Measurements from ENCODE around the gene XAGE2.
"Not testable (repeated sequence)": the region's sequence is repeated elsewhere in the genome, so short reads cannot be mapped to it uniquely, and the experiment has no call there.

The XAGE2 gene, protein sequence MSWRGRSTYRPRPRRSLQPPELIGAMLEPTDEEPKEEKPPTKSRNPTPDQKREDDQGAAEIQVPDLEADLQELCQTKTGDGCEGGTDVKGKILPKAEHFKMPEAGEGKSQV

DNA sequence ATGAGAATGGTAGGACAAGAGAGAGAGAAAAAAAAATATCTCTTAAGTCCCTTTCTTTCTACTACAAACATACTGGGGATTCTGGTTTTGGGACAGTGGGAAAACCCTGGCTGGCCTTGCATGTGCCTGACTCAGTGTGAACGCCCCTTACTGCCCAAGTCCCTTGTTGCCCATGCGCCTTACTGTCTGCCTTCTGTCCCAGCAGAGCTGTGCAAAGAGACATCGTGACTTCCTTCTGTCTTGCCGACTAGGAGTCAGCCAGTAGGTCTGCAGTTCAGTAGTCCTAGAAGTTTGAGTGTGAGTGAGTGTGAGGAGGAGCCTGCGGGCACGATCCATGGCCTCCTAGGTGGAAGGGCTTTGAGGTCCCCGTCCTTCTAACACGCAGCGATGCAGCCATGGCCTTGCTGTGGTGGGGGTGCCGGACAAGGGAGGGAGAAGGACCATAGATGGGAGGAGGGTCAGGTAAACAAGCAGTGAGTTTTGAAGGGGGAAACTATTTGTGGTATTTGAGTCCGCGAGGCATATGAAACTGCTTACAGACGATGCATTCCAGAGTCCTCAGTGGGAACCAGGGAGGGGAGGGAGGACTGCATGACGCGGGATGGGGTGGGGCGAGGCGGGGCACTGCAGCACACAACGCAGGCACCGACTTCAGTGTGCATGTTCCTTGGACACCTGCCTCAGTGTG lies at the start of gene XAGE2:
TSS of gene XAGE2 (plus strand) at position 654 of the 688 bp plus-strand sequence. CDS start 994 bp downstream, outside the sequence.
- DNase-seq, result no peak

DNA sequence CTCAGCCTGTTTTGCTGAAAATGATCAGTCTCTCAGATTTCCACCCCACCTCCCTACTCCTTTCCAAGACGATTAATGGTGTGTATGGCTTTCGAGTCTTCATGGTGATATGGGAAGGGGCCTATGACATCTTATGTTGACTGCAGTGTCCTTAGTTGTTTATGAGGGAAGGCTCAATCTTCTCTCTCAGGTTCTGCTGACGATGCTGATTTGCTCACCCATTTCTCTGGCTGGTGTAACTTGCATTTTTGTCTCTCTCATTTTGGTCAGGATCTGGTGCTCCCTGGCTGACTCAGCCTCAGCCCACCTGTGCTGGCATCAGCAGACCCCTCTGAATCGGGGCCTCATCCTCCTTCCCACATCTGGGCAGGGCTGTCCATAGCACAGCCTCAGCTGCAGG lies 31.4 kb upstream of the XAGE2 start:
- DNase-seq, result no peak

DNA sequence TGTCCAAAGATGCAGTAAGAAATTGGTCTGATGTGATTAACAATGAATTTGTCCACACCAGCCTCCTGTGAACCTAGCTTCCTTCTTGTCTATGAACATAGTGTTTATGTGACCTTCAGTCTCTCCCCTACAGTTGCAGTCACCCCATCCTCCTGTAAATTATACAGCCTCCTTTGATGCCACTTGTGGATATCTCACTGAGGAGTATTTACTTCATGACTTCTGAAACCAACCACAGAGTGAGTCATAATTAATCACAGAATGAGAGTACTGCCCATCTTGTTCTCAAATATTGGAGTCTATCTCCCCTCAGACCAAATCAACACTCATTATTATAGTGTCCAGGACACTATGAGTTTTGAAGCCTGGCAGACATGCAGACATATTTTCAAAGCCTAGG lies 27.3 kb upstream of the XAGE2 start:
- no peak for DNase-seq

DNA sequence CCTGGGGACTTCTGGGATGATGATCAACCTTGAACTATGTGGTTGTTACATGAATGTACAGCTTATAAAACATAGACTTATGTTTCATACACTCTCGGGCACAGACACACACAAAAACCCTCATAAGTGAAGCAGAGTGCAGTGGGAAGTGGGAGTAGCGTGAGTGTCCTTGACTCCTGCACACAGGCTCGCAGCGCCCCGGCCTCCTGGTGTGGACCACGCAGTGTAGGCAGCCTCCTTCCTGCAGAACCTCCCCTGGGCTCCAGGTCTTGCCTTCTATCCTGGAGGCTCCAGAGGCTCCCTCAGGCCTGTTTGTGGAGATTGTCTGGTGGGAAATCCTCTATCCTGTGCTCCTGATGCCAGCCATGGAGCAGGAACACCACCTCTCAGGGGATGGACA lies 25.7 kb upstream of the XAGE2 start:
- DNase-seq, result not testable (repeated sequence)

DNA sequence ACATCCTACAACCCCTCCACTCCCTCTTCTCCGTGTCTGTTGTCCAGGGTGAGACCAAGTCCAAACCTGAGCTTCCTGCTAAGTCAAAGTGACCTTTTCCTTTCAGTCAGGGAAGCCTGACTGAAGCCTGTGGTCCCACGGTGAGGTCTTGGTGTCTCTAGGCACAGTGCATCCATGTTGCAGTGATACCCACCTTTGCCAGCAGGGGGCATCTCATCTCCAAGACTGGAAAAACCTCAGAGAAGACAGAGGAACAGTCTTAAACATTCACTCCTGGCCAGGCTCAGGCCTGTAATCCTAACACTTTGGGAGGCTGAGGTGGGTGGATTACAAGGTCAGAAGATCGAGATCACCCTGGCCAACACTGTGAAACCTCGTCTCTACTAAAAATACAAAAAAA lies 23.4 kb upstream of the XAGE2 start:
- DNase-seq, result peak in 1 of 2 experiments; percentile 25

DNA sequence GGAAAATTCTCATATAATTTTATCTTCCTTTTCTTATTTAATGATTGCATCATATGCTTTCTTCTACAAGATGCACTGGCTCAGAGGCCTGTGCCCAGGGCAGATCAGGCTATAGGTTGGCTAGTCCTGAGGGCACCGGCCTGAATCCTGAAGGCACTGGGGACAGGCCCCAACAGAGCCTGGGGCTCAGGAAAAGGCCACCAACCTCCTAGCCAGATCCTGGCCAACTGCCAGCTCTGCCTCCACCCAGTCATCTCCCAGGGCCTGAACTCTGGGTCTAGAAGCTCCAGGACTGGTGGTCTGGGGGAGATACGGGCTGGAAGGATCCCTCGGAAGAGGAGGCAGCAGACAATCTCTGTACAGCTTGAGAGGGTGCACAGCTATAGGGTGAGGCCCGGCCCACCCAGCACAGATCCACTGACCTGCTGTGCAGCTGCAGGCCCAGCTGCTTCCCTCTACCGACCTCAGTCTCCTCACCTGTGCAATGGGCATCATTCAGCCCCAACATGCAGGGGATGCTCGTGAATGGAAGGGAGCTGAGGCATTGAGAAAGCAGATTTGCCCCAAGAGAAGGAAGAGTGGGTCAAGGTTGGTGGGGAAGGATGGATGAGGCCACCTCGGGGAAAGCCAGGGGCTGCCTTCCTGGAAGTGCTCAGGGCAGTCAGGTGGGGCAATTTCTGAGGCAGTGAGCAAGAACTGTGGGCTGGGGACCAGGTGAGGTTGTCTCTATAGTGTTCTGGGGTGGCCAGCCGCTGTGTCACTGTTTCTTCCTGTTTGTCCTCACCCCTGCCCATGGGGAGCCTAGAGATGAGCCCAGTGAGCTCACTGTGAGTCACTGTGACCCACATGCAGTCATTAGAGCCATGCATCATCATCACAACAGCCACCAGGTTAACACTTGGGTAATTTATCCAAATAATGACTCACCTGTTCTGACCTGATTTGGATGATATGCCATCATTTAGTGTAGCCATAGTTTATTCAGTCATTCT lies 22.4 kb upstream of the XAGE2 start:
- no peak for DNase-seq

DNA sequence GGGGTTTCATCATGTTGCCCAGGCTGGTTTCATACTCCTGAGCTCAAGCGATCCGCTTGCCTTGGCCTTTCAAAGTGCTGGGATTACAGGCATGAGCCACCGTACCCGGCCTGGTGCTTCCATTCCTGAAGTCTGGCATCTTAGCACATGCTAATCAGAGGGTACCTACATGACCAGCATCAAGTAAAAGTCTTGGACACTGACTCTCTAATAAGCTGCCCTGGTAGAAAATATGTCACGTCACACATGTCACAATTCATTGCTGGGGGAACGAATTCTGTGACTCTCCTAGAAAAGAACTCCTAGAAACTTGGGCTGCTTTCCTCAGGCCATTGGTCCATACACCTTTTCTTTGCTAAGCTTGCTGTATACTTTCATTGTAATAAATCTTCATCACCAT lies 19.1 kb upstream of the XAGE2 start:
- no peak for DNase-seq

DNA sequence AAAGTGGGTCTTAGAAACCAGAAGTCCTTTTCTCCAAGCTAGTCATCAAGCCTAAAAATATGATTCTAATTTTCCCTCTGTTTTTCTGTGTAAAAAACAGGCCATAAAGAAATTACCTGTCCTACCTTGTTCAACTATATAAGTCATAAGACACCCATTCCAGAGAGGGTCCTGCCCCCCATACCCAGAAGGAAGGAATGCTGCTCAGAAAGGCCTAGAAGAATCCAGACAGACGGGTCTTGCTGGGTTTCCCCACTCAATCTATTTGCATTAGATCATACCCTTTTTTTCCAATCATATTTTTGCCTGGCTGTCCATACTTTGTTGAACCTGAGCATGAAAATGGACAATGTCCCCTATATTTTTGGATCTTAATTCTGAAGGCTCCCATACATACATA lies 16.3 kb upstream of the XAGE2 start:
- DNase-seq, result no peak

DNA sequence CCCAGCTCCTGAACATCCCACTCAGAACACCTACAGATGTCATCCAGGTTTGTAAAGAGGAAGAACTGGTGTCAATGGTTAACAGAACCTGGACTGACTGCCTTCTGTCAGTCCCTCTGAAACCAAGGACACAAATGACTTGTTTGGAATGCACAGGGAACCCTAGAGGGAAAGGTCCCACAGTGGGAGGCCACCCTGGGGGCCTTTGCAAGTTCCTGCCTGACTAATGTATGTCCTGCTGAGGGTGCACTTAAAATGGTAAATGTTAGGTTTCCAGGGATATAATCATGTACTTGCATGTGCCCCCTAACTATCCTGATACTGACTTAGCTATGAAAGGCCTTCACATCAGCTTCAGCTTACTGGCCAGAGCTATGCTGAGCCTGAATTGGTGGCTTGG lies 15.0 kb upstream of the XAGE2 start:
- no peak for DNase-seq

DNA sequence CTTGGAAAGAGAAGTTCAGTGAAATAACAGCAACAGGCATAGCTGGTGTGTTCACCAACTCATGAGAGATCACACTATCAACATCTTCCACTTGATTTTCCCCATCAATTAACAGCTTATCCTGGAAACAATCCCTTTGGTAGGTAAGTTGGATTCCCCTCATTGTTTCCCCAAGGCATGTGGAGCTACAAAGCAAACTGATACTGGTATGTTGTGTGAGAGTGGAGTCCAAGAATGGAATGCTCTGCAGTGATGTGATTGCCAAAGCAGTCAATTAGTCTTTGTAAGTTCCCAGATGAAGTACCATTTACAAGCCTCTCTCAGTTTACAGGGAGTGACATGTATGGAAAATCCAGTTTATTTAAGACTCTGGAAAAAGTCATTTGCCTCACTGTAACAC lies 13.7 kb upstream of the XAGE2 start:
- no peak for DNase-seq

DNA sequence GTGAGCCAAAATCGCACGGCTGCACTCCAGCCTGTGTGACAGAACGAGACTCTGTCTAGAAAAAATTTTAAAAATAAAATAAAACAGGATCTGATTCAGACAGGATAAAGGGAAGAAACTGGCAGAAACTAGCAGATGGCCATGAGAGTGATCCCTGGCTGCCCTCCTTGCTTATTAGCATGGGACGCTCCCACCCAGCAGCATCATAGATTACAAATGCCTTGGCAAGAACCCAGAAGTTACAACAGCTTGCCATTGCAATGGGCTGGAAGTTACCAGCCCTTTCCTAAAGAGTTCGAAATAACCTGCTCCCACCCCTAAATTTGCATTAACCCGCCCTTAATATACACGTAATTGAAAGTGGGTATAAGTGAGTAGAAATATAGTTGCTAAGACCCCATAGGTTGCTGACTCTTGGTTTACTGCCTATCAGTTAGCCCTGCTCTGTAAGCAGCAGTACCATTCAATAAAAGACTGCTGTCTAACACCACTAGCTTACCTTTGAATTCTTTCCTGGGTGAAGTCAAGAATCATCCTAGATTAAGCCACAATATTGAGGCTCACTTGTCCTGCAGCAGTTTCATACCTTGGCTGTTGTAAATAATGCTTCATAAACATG lies 9.1 kb upstream of the XAGE2 start:
- no peak for DNase-seq

DNA sequence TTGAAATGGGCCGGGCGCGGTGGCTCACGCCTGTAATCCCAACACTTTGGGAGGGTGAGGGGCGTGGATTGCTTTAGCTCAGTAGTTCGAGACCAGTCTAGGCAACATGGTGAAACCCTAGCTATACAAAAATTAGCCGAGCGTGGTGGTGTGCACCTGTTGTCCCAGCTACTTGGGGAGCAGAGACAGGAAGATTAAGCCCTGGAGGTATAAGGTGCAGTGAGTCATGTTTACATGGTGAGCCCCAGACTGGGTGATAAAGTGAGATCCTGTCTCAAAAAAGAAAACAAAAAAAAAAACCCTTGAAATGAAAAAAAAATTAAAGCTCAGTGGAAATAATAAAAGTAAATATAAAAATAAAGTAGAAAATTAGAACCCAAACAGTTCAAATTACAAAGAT lies 6.9 kb upstream of the XAGE2 start:
- DNase-seq, result no peak

DNA sequence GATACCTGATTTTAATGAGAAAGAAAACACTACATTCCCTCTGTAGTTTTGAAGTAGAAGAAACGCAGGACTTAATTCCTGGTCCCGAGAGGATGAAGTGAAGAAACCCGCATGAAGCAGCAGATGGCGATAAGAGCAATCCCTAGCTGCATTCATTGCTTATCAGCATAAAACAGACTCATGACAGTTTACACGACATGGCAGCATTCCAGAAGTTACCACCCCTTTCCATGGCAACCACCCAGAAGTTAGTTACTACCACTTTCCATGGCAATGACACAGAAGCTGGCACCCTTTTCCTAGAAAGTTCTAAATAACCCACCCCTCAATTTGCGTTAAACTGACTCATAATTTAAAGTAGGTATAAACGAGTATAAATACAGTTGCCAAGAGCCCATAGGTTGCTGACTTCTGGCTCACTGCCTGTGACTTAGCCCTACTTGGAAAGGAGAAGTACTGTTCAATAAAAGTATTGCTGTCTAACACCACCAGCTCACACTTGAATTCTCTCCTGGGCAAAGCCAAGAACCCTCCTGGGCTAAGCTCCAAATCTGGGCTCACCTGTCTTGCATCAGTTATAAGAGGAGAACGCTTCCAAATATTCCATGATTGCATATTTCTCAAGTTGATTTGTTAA lies 5.5 kb upstream of the XAGE2 start:
- DNase-seq, result no peak

DNA sequence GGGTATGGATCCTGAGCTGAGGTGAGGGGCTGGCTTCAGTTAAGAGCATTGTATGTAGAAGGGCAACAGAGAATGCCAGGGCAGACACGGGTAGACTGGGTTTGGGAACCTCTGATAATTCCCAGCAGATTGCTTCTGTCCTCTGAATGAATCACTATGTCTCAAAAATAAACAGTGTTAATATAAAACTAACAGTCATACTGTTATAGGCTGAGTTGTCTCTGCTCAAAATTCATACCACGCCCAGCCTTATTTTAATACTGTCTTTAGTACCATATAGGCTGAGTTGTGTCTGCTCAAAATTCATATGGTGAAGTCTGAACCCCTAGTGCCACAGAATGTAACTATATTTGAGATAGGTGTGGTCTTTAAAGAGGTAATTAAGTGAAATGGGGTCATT lies 10.0 kb downstream of the XAGE2 start:
- no peak for DNase-seq

DNA sequence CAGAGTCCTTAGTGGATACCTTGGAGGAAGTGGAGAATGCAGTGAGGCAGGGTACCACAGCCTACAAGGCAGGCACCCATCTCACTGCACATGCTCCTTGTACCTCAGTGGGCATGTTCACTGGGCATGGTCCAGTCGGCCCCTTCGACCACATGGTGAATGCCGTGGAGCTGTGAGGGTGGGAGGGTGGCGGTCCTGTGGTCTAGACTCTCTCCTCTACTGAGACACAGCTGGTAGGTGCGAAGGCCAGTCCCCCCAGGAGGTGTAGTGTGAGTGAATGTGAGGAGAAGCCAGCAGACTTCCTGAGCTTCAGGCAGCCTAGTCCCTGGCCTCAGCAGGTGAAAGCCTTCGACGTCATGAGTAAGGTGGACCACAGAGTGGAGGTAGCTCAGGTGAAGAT lies 12.2 kb downstream of the XAGE2 start:
- no peak for DNase-seq

DNA sequence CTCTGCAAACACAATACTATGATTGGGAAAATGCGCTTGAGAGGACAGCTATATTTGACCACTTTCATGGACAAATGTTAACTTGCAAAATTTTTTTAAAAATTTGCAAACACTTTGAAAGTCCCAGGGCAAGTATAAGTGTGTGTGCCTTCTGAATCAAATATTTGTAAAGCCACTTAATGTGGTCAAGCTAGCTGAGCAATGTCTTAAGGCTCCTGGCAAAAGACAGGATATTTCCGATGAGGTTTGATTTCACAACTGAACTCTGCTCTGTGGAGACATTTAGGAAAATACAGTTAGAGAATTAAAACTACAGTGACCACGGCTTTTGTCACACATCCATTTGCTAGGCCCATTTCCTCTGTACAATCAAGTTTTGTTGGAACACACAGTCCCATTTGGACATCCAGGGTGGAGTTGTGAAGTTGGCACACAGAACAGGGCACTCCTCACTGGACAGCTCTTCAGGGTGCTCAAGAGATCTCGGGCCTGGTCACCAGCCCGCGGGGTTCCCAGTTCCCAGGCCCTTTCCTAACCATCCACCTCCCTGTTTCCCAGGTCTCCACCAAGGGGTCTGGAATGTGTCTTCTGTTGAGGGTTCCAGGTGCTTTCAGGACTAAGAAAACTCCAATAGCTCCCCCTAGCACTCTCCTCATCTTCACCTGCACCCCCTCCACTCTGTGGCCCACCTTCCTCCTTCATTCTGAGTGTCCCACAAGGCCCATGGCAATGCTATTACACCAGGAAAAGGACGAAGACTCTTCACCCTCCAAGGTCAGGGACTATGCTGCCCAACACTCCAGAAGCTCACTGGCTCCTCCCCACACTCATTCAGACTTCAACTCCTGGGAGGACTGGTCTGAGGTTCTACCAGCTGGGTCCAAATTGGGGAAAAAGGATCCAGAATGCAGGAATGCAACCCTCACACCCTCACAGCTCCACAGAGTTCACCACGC lies 41.9 kb downstream of the XAGE2 start:
- no peak for DNase-seq

DNA sequence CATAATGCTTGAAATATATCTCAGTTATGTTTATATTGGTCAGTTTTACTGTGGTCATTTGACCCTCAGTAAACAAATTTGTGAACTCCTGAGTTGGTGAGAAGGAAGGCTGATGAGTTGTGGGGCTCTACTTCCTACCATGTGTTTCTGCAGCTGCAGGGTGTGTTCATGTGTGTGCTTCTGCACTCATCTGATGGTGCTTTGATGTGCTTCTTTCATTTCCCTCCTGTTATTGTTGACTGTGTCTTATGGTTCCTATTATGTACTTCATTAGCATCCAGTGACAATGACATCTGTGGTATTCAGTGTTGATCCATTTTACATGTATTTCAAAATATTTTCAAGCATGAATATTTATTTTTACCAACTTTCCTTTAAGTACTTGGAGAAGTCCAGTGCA lies 46.5 kb downstream of the XAGE2 start:
- DNase-seq, result no peak

DNA sequence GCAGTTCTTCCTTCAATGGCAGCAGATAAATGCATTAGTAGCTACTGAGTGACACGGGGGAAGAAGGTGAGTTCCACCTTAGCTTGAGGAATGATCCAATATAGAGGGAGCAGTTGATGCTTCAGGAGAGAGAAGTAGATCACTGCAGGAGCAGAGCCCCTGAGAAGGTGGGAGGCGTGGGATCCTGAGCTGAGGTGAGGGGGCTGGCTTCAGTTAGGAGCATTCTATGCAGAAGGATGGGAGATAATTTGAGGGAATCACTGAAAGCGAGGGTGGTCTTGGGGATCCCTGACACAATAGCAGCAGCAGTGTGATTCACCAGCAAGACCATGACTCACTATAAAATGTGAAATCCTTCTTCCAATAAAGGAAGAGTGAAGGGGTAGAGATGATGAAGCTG lies 48.0 kb downstream of the XAGE2 start:
- DNase-seq, result no peak

DNA sequence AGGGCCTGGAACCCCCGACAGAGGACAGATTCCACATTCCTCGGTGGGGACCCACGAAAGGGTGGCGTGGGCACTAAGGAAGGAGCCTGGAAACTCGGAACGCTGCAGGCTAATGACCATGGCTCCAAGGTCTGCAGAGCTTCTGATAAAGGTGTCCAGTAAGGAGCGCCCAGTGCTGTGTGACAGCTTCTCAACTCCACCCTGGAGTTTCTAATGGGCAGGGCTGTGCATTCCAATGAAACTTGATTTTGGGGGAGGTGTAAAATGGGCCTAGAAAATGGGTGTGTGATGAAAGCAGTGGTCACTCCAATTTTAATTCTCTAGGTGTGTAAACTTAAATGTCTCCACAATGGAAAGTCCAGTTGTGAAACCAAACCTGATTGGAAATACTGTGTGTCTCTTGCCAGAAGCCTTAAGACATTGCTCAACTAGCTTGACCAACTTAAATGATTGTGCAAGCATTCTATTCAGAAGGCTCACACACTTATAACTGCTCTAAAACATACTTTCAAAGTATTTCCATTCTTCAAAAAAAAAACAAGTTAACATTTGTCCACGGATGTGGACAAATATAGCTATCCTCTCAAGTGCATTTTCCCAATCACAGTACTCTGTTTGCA lies 52.1 kb downstream of the XAGE2 start:
- DNase-seq, result no peak

DNA sequence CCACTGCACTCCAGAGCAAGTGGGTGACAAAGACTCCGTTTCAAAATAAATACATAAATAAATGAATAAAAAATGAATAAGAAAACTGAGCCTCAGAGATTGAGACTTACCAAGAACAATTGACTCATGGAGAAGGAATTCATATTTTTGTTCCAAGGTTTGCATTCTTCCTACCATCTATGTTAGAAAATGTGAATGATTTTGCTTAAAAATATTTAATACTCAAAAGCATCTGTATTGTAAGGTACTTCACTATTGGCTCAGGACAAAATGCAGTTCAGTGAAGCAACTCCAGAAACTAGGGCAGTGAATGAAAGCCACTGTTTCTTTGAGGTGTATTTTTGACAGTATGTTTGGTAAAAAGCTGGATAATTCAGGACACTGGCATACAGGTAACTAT lies 54.1 kb downstream of the XAGE2 start:
- no peak for DNase-seq

DNA sequence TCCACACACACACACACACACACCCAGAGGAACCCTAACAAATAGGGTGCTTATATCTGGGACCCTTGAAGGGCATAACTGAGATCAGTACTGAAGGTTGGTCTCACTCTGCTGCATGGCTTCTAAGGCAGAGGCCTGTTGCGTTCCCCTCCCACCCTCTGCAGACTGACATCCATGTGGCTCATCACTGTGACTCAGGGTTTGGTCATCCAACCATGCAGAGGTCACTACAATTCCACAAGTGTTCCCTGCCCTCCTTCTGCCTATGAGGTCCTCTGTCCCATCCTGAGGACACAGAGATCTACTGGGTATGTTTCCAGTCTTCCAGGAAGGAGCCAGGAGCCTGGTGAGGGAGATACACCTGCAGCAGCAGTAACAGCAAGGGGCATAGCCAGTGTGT lies 55.8 kb downstream of the XAGE2 start:
- DNase-seq, result no peak
